NT2/D1 (cell line): ENCODE measurements around the gene FSTL4.

Source experiments
- SUZ12 ChIP-seq: IDR thresholded peaks from 2 replicates; pipeline ENCODE4 v1.6.1; 2011; ENCODE audit not compliant: insufficient read length, insufficient read depth; ENCODE audit errors: extremely low read depth
- YY1 ChIP-seq: IDR thresholded peaks from 2 replicates; pipeline ENCODE4 v1.6.1; 2011; ENCODE audit not compliant: insufficient read length, insufficient read depth
- ZNF274 ChIP-seq: IDR thresholded peaks from 2 replicates; pipeline ENCODE4 v1.6.1; 2011; ENCODE audit warnings: mild to moderate bottlenecking, low read depth, low read length

- TF ChIP-seq ZNF274 (no peak), SUZ12 (no peak), YY1 (no peak)
Measured at GRCh38 chr5:133399247-133399891, 213.0 kb downstream of the FSTL4 start.
